Psoas muscle (tissue), 8 donors: ENCODE data around the gene INSL3. TPM values are rescaled to one million over a fixed set of nuclear protein-coding genes. Genes with fewer than 3 reads are reported as not detected.

Experiments
- ATAC-seq, 4 donors: fragments of 200-7000 bp; cut with Tn5 transposase; one replicate each; pipeline ENCODE4 v1.9.1; 2020; ENCODE audit warnings: moderate library complexity in 3 of 4, mild to moderate bottlenecking in 2 of 4
- DNase-seq, 2 donors: peaks; one replicate each; pipeline ENCODE4 v3.0.0-alpha.2; 2020
- H3K27ac ChIP-seq: fragments of 200-600 bp; one replicate; pipeline ENCODE4 v1.8.0; 2022
- H3K27me3 ChIP-seq, 3 donors: fragments of 200-600 bp in 1 of 3; one replicate each; pipeline versions ENCODE4 v1.6.1 to v1.8.0; 2013 to 2022; ENCODE audit warnings: low read length in 2 of 3, mild to moderate bottlenecking in 2 of 3, moderate library complexity in 1 of 3; ENCODE audit not compliant: insufficient read depth in 3 of 3
- H3K36me3 ChIP-seq, 2 donors: fragments of 200-600 bp in 1 of 2; one replicate each; pipeline versions ENCODE4 v1.6.1 to v1.8.0; 2013 to 2022; ENCODE audit warnings: low read depth in 1 of 2, mild to moderate bottlenecking in 1 of 2, moderate library complexity in 1 of 2; ENCODE audit not compliant: insufficient read depth in 1 of 2
- H3K4me1 ChIP-seq: fragments of 200-600 bp; one replicate; pipeline ENCODE4 v1.8.0; 2022
- H3K4me3 ChIP-seq: fragments of 200-600 bp; one replicate; pipeline ENCODE4 v1.8.0; 2022; ENCODE audit warnings: mild to moderate bottlenecking
- H3K9me3 ChIP-seq: fragments of 200-600 bp; one replicate; pipeline ENCODE4 v1.8.0; 2022
- CTCF ChIP-seq: fragments of 200-600 bp; IDR thresholded peaks from one replicate; pipeline ENCODE4 v1.8.0; 2022; ENCODE audit warnings: antibody characterized with exemption
- WGBS, 3 donors: extraction: QIAGEN DNeasy Blood & Tissue Kit; methylation state at CpG; one replicate each; pipeline versions ENCODE4 v1.1.6 to v1.1.7; 2013; 5-methylcytosine and 5-hydroxymethylcytosine counted together
- intact Hi-C, 2 donors: fragments of 100-400 bp; cut with DNase I; formaldehyde crosslinking; loops; one replicate each; pipeline versions ENCODE4 v1.11.0 to v1.14.2; 2022
- polyA plus RNA-seq, 3 donors: library from polyadenylated mRNA; stranded (reverse); fragments of 200-250 nt; gene quantifications; one replicate each; pipeline ENCODE4 v1.2.3, GENCODE V29; 2013
- total RNA-seq, 4 donors: library from RNA; stranded (reverse); fragmentation: NEBNext Ultra II Directional in 2 of 4; extraction: Animal tissue kit (Norgen Biotek cat#: 25700) in 2 of 4; gene quantifications; one replicate each; pipeline versions ENCODE4 v1.2.1 to v1.2.4, GENCODE V29; 2021 to 2023
- donor health status: healthy with polysubstance abuse.
- donor health status: DM: no; HTN: no; CAD: no; lungs with moderate emphysema.
- donor health status: Bipolar disorder and iron deficiency.
- donor health status: healthy.
- donor health status: DM: yes; HTN: yes; CAD: no.
- donor health status: DM: no; HTN: no; CAD: no.
- donor health status: DM: no; HTN: no; CAD: no.
- donor health status: DM: yes; HTN: yes; CAD: no.

The INSL3 gene
- total and polyA plus RNA-seq, 7 donors: not detected

- H3K4me3 ChIP-seq: no peak overlapping the region
- no peak overlapping the region for H3K27ac ChIP-seq
- H3K9me3 ChIP-seq: no peaks in the 10 kb centered on the region
- no peak for ATAC-seq
- no peak for TF ChIP-seq CTCF
- H3K36me3 ChIP-seq: no peaks in the 10 kb centered on the region
- H3K27me3 ChIP-seq: peaks cover 0 to 59% (median 14%) of the 10 kb centered on the region in 3 donors
- H3K4me1 ChIP-seq: no peaks in the 10 kb centered on the region
- intact Hi-C loops: no loop called here
- no peak for DNase-seq
- 64 to 71% (median 65%) methylated on average over 4 of the region's 4 CpGs for WGBS, 3 donors
Measured at GRCh38 chr19:17836530-17836929, 15.2 kb upstream of the INSL3 start.

DNA sequence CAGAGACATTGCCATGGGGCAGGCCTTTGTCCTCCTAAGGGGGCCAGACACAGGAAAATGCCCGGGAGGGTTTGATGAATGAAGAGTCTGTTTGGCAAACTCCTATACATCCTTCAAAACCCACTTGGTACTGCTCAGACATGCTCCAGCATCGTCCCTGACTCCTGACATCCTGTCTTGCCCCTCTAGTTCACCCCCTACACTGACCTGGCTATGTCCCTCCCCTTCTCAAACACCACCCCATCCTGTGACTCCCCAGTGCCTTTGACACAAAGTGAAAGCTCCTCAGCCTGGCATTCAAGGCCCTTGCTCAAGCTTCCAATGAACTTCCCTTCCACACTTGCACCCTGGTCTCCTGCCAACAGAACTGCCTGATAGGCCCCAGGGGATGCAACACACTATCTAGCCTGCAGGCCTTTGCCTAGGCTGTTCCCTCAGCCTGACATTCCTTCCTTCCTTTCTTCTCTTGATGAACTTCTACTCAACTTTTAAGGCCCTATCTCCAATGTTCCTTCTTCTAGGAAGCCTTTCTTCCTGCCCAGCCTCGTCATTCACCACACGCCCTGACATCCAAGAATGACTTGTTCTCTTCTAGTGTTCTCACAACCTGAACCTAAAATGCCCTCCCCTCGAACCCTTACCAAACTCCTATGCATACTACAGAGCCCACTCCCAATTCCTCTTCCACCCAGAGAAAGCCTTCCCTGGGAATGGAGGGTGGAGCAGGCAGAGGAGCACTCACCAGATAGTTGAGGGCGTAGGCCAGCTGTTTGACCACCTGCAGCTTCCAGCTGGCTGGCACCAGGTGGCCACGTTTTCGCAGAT lies 14.1 kb upstream of the INSL3 start:
- no peak overlapping the region for H3K4me3 ChIP-seq
- H3K27me3 ChIP-seq: peaks cover 0 to 56% (median 12%) of the 10 kb centered on the region in 3 donors
- no peak for DNase-seq
- WGBS, 3 donors: 67 to 70% (median 68%) methylated on average over 8 of the region's 8 CpGs
- H3K36me3 ChIP-seq: no peaks in the 10 kb centered on the region
- H3K27ac ChIP-seq: no peak overlapping the region
- H3K9me3 ChIP-seq: no peaks in the 10 kb centered on the region
- intact Hi-C loops: no loop called here
- no peaks in the 10 kb centered on the region for H3K4me1 ChIP-seq
- no peak for ATAC-seq
- TF ChIP-seq CTCF: no peak

DNA sequence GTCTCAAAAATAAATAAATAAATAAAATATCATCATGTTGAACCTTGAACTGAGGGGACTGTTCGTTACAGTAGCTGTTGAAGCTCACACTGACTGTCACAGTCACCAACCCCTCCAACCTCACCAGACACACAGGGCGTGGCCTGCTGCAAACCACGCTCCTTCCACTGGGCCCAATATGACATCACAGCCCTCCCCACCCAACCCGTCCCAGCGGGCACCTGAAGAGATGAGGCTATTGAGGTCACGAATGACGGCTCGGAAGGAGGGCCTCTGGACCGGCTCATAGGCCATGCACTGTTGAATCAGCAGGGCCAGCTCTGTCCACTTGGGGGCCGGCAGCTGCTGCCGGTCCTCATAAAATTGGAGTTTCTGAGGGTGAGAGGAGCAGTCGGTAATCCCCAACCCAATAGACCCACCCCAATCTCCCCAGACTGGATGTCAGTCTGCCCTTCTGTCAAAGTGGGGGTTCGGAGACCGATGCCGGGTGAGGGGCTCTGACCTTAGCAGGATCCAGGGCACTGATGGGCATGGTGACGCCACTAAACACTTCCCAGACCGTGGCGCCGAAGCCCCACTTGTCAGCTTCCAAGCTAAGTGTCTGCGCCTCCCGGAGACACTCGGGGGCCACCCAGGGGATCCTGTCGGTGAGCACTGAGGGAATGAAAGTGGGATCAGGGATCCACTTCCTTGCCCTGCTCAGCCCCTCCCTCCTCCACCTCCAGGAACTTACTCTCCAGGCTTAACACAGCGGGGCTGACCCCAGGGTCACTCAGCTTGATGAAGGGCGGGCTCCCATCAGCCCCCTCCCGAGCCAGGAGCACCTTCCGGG lies 13.2 kb upstream of the INSL3 start:
- no peak for TF ChIP-seq CTCF
- 66 to 69% (median 68%) methylated on average over 27 of the region's 27 CpGs for WGBS, 3 donors
- Histone ChIP-seq H3K27ac (no peak overlapping the region), H3K36me3 (no peaks in the 10 kb centered on the region), H3K9me3 (no peaks in the 10 kb centered on the region), H3K4me3 (no peak overlapping the region), H3K4me1 (no peaks in the 10 kb centered on the region), H3K27me3 (peaks cover 0 to 56% (median 11%) of the 10 kb centered on the region in 3 donors)
- intact Hi-C loops: no loop called here
- ATAC-seq: no peak
- DNase-seq: no peak

GRCh38 chr19:17832443-17833208 lies 11.3 kb upstream of the INSL3 start:
- Histone ChIP-seq H3K4me1 (no peaks in the 10 kb centered on the region), H3K9me3 (no peaks in the 10 kb centered on the region), H3K27me3 (peaks cover 0 to 60% (median 9%) of the 10 kb centered on the region in 3 donors), H3K27ac (no peak overlapping the region), H3K36me3 (no peaks in the 10 kb centered on the region), H3K4me3 (no peak overlapping the region)
- TF ChIP-seq CTCF: no peak
- WGBS, 3 donors: 70 to 84% (median 77%) methylated on average over 17 of the region's 17 CpGs
- intact Hi-C loops: no loop called here
- no peak for ATAC-seq
- DNase-seq: no peak
